HepG2 (cell line): Measurements from ENCODE around the gene LRSAM1. TPM values are rescaled to one million over a fixed set of nuclear protein-coding genes. Genes with fewer than 3 reads are reported as not detected.

Experiments used
- ATAC-seq: fragments of 200-7000 bp; cut with Tn5 transposase; 3 replicates; pipeline ENCODE4 v1.9.1; 2020; ENCODE audit warnings: mild to moderate bottlenecking, moderate library complexity
- BruUV-seq: library from RNA; stranded (reverse); fragments of 400-500 nt; replicated peaks from 2 replicates; lab custom pipeline; 2021; lab: Mats Ljungman, UMichigan
- CTCF ChIA-PET: fragments of 300-600 bp; formaldehyde crosslinking; extraction: SDS; loops from one replicate; lab custom pipeline; 2021; ENCODE audit warnings: low total read pairs, inconsistent platforms, low intra/inter-chr PET ratio; lab: Yijun Ruan, JAX
- POLR2A ChIA-PET: fragments of 350-600 bp; sonication (Branson Sonifier 250); formaldehyde crosslinking; loops from one replicate; lab custom pipeline; 2020; ENCODE audit warnings: antibody characterized with exemption, inconsistent platforms; lab: Yijun Ruan, JAX
- DNase-seq: peaks from one replicate; pipeline ENCODE4 v3.0.0-alpha.2; 2015; ENCODE audit warnings: low spot score
- FAIRE-seq: peaks from 3 replicates; lab custom pipeline; 2011; peaks lifted over from hg19 to GRCh38; lab: Jason Lieb, UNC
- H2AFZ ChIP-seq: one replicate; pipeline ENCODE4 v1.6.1; 2011; ENCODE audit warnings: low read length, inconsistent platforms
- H3K27ac ChIP-seq: fragments of 300-600 bp; 3 replicates; pipeline ENCODE4 v1.8.0; 2011; ENCODE audit warnings: mixed run types, mild to moderate bottlenecking, mixed read lengths, low read length, inconsistent platforms; ENCODE audit not compliant: insufficient read depth; ENCODE audit errors: extremely low read length
- H3K27me3 ChIP-seq, 2 experiments: fragments of 200-600 bp in 1 of 2; 2 replicates in 1 of 2; 3 replicates in 1 of 2; pipeline versions ENCODE4 v1.6.0 to v1.8.0; 2011; ENCODE audit warnings: low read length in 2 of 2, mild to moderate bottlenecking in 2 of 2, moderate library complexity in 2 of 2, inconsistent platforms in 1 of 2; ENCODE audit not compliant: insufficient read depth in 2 of 2, control insufficient read depth in 1 of 2
- H3K36me3 ChIP-seq, 2 experiments: fragments of 200-600 bp in 1 of 2; replicated peaks in 1 of 2; 2 replicates in 1 of 2; 3 replicates in 1 of 2; pipeline versions ENCODE4 v1.5.1 to v1.8.0; 2011; ENCODE audit warnings: low read length in 2 of 2, inconsistent platforms in 1 of 2; ENCODE audit not compliant: insufficient read depth in 2 of 2, control insufficient read depth in 1 of 2
- H3K4me1 ChIP-seq: 2 replicates; pipeline ENCODE4 v1.5.1; 2012; ENCODE audit warnings: low read length, inconsistent platforms; ENCODE audit not compliant: insufficient read depth
- H3K4me2 ChIP-seq: 2 replicates; pipeline ENCODE4 v1.6.0; 2011; ENCODE audit warnings: low read depth, low read length, inconsistent platforms
- H3K4me3 ChIP-seq, 3 experiments: fragments of 200-600 bp in 1 of 3; sonication (generic), shearing (Covaris generic) in 1 of 3; replicated peaks in 1 of 3; 2 replicates each; pipeline ENCODE4 v1.5.1; 2011 to 2016; ENCODE audit warnings: low read length in 3 of 3, inconsistent platforms in 2 of 3, low read depth in 2 of 3, mild to moderate bottlenecking in 2 of 3, control low read depth in 1 of 3, mixed read lengths in 1 of 3; ENCODE audit not compliant: insufficient read depth in 1 of 3
- H3K79me2 ChIP-seq: one replicate; pipeline ENCODE4 v1.6.1; 2011; ENCODE audit warnings: low read length, inconsistent platforms; ENCODE audit not compliant: insufficient read depth
- H3K9ac ChIP-seq: 2 replicates; pipeline ENCODE4 v1.6.0; 2011; ENCODE audit warnings: mild to moderate bottlenecking, low read depth, low read length, inconsistent platforms; ENCODE audit not compliant: insufficient read depth
- H3K9me3 ChIP-seq: 2 replicates; pipeline ENCODE4 v1.5.1; 2012; ENCODE audit warnings: mild to moderate bottlenecking, low read length
- H4K20me1 ChIP-seq: 2 replicates; pipeline ENCODE4 v1.6.0; 2011; ENCODE audit warnings: inconsistent platforms, mild to moderate bottlenecking, low read length, moderate library complexity; ENCODE audit not compliant: insufficient read depth
- CREBL2 ChIP-seq: sonication (generic); formaldehyde crosslinking; IDR thresholded peaks from 2 replicates; pipeline ENCODE4 v1.8.1; 2023; ENCODE audit warnings: missing genetic modification reagents, mild to moderate bottlenecking, borderline replicate concordance
- ELF3 ChIP-seq: IDR thresholded peaks from 2 replicates; pipeline ENCODE4 v1.6.1; 2016; ENCODE audit warnings: missing genetic modification reagents, missing compliant biosample characterization
- GMEB2 ChIP-seq: IDR thresholded peaks from 2 replicates; pipeline ENCODE4 v1.6.1; 2016; ENCODE audit warnings: missing biosample characterization, missing genetic modification reagents, low read depth
- HBP1 ChIP-seq: IDR thresholded peaks from 2 replicates; pipeline ENCODE4 v1.6.1; 2016; ENCODE audit warnings: low read depth, control low read depth
- MXD4 ChIP-seq: IDR thresholded peaks from 2 replicates; pipeline ENCODE4 v1.6.1; 2016; ENCODE audit warnings: mild to moderate bottlenecking, missing biosample characterization, missing genetic modification reagents
- PRDM15 ChIP-seq: sonication (generic); formaldehyde crosslinking; IDR thresholded peaks from 2 replicates; pipeline ENCODE4 v1.4.0; 2020; ENCODE audit warnings: missing genetic modification reagents
- ZFP90 ChIP-seq: sonication (generic); formaldehyde crosslinking; IDR thresholded peaks from 2 replicates; pipeline ENCODE4 v1.8.0; 2022; ENCODE audit warnings: missing genetic modification reagents, mild to moderate bottlenecking, inconsistent platforms, borderline replicate concordance
- ZNF276 ChIP-seq: sonication (generic); formaldehyde crosslinking; IDR thresholded peaks from 2 replicates; pipeline ENCODE4 v1.4.0; 2020; ENCODE audit warnings: mild to moderate bottlenecking, low read depth, missing genetic modification reagents
- ZNF317 ChIP-seq: sonication (generic); formaldehyde crosslinking; IDR thresholded peaks from 2 replicates; pipeline ENCODE4 v1.5.0; 2020; ENCODE audit warnings: mild to moderate bottlenecking, missing genetic modification reagents
- ZNF329 ChIP-seq: sonication (generic); formaldehyde crosslinking; IDR thresholded peaks from 2 replicates; pipeline ENCODE4 v1.9.0; 2021; ENCODE audit warnings: low read depth, mild to moderate bottlenecking, missing genetic modification reagents
- ZNF34 ChIP-seq: sonication (generic); formaldehyde crosslinking; IDR thresholded peaks from 2 replicates; pipeline ENCODE4 v1.4.0; 2020; ENCODE audit warnings: mild to moderate bottlenecking, missing genetic modification reagents, borderline replicate concordance
- ZNF710 ChIP-seq: sonication (generic); formaldehyde crosslinking; IDR thresholded peaks from 2 replicates; pipeline ENCODE4 v1.5.0; 2020; ENCODE audit warnings: mild to moderate bottlenecking, missing genetic modification reagents, borderline replicate concordance
- ZNF790 ChIP-seq: sonication (generic); formaldehyde crosslinking; IDR thresholded peaks from 2 replicates; pipeline ENCODE4 v1.8.0; 2022; ENCODE audit warnings: missing genetic modification reagents, mild to moderate bottlenecking, borderline replicate concordance
- WGBS: methylation state at CpG from one replicate; pipeline ENCODE4 v1.1.6; 2017; ENCODE audit warnings: low lambda C conversion rate; 5-methylcytosine and 5-hydroxymethylcytosine counted together
- in situ Hi-C: cut with HindIII; loops from 2 replicates; pipeline ENCODE4 v1.10.0; 2017; ENCODE audit warnings: low pct_unique_long_range_greater_than_20kb; ENCODE audit not compliant: extremely low pct_ligation_motif_present
- intact Hi-C: fragments of 100-400 bp; cut with micrococcal nuclease; formaldehyde crosslinking; loops from one replicate; pipeline ENCODE4 v1.10.0; 2022; ENCODE audit not compliant: unreplicated experiment
- polyA plus RNA-seq, 8 experiments: library from polyadenylated mRNA; depleted of rRNA in 3 of 8; stranded (reverse) in 7 of 8; unstranded in 1 of 8; fragments of >200 nt; fragmentation: Illumina TruSeq in 4 of 8; extraction: Trizol in 4 of 8; gene quantifications; 2 replicates each; pipeline versions ENCODE4 v1.2.1 to v1.2.3, GENCODE V29; 2011 to 2016; ENCODE audit warnings: low read depth in 4 of 8, missing spikeins in 1 of 8, mixed read lengths in 1 of 8; ENCODE audit not compliant: insufficient read depth in 1 of 8
- total RNA-seq, 5 experiments: library from RNA; depleted of rRNA; stranded (reverse); fragments of >200 nt; fragmentation: Illumina TruSeq; extraction: Trizol; gene quantifications; 2 replicates each; pipeline ENCODE4 v1.2.3, GENCODE V29; 2016; ENCODE audit warnings: low read depth in 1 of 5

LRSAM1 gene
- total and polyA plus RNA-seq, 2 of the 13 experiments (the other 11 are each of a cell fraction or from before 2014, with no cell fraction given) = 8.7 to 10.2 TPM

- peaks cover 36% of the 10 kb centered on the region for H3K4me1 ChIP-seq
- ChIA-PET CTCF (no interaction called here), POLR2A (interaction anchor here (0.7 to 3.8 kb wide), 15 partner anchors 9 to 283 kb away, joined by 3 to 39 read pairs (median 4); partner anchors contain the start of genes SLC2A8, TOR2A and ZNF79)
- H3K4me2 ChIP-seq = peak overlapping the region; percentile 75
- ATAC-seq (no peak), FAIRE-seq (no peak), DNase-seq (no peak)
- BruUV-seq = TSS peak; percentile 49
- peak overlapping the region; percentile 64 for H2AFZ ChIP-seq
- intact Hi-C loops (loop anchor here (5.0 kb wide), 1 partner anchor 59 kb away; no protein-coding TSS in a partner anchor), in situ Hi-C loops (no loop called here)
- 0% methylated on average over 9 of the region's 14 CpGs for WGBS
- peak overlapping the region; percentile 85 to 97 (median 93) for H3K4me3 ChIP-seq
- H3K27me3 ChIP-seq = no peaks in the 10 kb centered on the region; a peak in 1 of 5 replicates
- H3K36me3 ChIP-seq = peaks cover 6 to 49% of the 10 kb centered on the region in 2 experiments
- H3K9ac ChIP-seq = peak overlapping the region; percentile 98
- H3K79me2 ChIP-seq = peaks cover 35% of the 10 kb centered on the region
- H3K9me3 ChIP-seq = no peaks in the 10 kb centered on the region
- peaks cover 41% of the 10 kb centered on the region for H4K20me1 ChIP-seq
- peak overlapping the region; percentile 83 for H3K27ac ChIP-seq
- TF ChIP-seq ZNF34 = no peak
- TF ChIP-seq HBP1 = peak; percentile 13; the same call in 1 of the 2 replicates
- no peak for TF ChIP-seq ZNF317 (CRISPR knock-in tag)
- no peak for TF ChIP-seq ZNF710
- TF ChIP-seq ZNF790 (CRISPR knock-in tag) = no peak
- no peak for TF ChIP-seq ZFP90
- no peak for TF ChIP-seq MXD4 (CRISPR knock-in tag)
- TF ChIP-seq GMEB2 (CRISPR knock-in tag) = no peak
- TF ChIP-seq ELF3 (CRISPR knock-in tag) = no peak
- no peak for TF ChIP-seq CREBL2 (CRISPR knock-in tag)
- TF ChIP-seq ZNF329 (CRISPR knock-in tag) = no peak
- TF ChIP-seq ZNF276 (CRISPR knock-in tag) = 0 out of 2 replicates have a peak, but pooled peaks have one; percentile 19
- TF ChIP-seq PRDM15 (CRISPR knock-in tag) = no peak
Measured at GRCh38 chr9:127451608-127451857, 223 bp downstream of the LRSAM1 start.
